HG03064 (cell line): ENCODE data around the gene POLR1G.

Experiments
- ATAC-seq: cut with Tn5 transposase; IDR thresholded peaks from one replicate; pipeline ENCODE4 v1.9.1; 2021; ENCODE audit warnings: low read depth; ENCODE audit not compliant: unreplicated experiment

POLR1G gene

GRCh38 chr19:45443462-45444317 lies 37.2 kb downstream of the POLR1G start:
- no peak for ATAC-seq

GRCh38 chr19:45444318-45445041 lies 38.0 kb downstream of the POLR1G start:
- ATAC-seq: no peak

- ATAC-seq: no peak
Observed at GRCh38 chr19:45445139-45445538, 38.7 kb downstream of the POLR1G start.

GRCh38 chr19:45446295-45446694 lies 39.9 kb downstream of the POLR1G start:
- ATAC-seq: no peak

GRCh38 chr19:45446944-45447343 lies 40.5 kb downstream of the POLR1G start:
- ATAC-seq: no peak

GRCh38 chr19:45448425-45448756 lies 41.9 kb downstream of the POLR1G start:
- no peak for ATAC-seq

GRCh38 chr19:45448887-45449299 lies 42.4 kb downstream of the POLR1G start:
- no peak for ATAC-seq

- ATAC-seq: no peak
Observed at GRCh38 chr19:45450012-45450333, 43.5 kb downstream of the POLR1G start.

- ATAC-seq: peak; percentile 9
Observed at GRCh38 chr19:45451131-45451849, 44.8 kb downstream of the POLR1G start.

GRCh38 chr19:45451850-45452387 lies 45.5 kb downstream of the POLR1G start:
- no peak for ATAC-seq

- no peak for ATAC-seq
Observed at GRCh38 chr19:45455707-45456499, 49.5 kb downstream of the POLR1G start.

GRCh38 chr19:45456500-45456815 lies 50.0 kb downstream of the POLR1G start:
- ATAC-seq: no peak

- no peak for ATAC-seq
Observed at GRCh38 chr19:45457776-45458175, 51.3 kb downstream of the POLR1G start.
